Effector memory CD4-positive, alpha-beta T cell (primary cell): ENCODE results near the gene C19orf81.

Source experiments
- DNase-seq, 3 donors: peaks; one replicate each; pipeline ENCODE4 v3.0.0-alpha.2; 2020
- H3K27ac ChIP-seq: 2 replicates; pipeline ENCODE4 v1.7.0; 2013; ENCODE audit warnings: mild to moderate bottlenecking, low read length, moderate library complexity; ENCODE audit not compliant: insufficient read depth, poor library complexity, severe bottlenecking
- H3K27me3 ChIP-seq: replicated peaks from 2 replicates; pipeline ENCODE4 v1.7.0; 2013; ENCODE audit warnings: mild to moderate bottlenecking, low read length; ENCODE audit not compliant: insufficient read depth, control insufficient read depth, poor library complexity, severe bottlenecking
- H3K36me3 ChIP-seq: 2 replicates; pipeline ENCODE4 v1.7.0; 2013; ENCODE audit warnings: mild to moderate bottlenecking, low read length, moderate library complexity; ENCODE audit not compliant: control insufficient read depth, insufficient read depth
- H3K4me1 ChIP-seq: 2 replicates; pipeline ENCODE4 v1.7.0; 2013; ENCODE audit warnings: low read length, mild to moderate bottlenecking; ENCODE audit not compliant: control insufficient read depth, insufficient read depth, poor library complexity, severe bottlenecking
- H3K4me3 ChIP-seq: 2 replicates; pipeline ENCODE4 v1.7.0; 2013; ENCODE audit warnings: low read length, low read depth, mild to moderate bottlenecking; ENCODE audit not compliant: insufficient read depth, poor library complexity, severe bottlenecking
- H3K9me3 ChIP-seq: 2 replicates; pipeline ENCODE4 v1.7.0; 2013; ENCODE audit warnings: mild to moderate bottlenecking, low read length, moderate library complexity; ENCODE audit not compliant: control insufficient read depth

Gene C19orf81

DNA sequence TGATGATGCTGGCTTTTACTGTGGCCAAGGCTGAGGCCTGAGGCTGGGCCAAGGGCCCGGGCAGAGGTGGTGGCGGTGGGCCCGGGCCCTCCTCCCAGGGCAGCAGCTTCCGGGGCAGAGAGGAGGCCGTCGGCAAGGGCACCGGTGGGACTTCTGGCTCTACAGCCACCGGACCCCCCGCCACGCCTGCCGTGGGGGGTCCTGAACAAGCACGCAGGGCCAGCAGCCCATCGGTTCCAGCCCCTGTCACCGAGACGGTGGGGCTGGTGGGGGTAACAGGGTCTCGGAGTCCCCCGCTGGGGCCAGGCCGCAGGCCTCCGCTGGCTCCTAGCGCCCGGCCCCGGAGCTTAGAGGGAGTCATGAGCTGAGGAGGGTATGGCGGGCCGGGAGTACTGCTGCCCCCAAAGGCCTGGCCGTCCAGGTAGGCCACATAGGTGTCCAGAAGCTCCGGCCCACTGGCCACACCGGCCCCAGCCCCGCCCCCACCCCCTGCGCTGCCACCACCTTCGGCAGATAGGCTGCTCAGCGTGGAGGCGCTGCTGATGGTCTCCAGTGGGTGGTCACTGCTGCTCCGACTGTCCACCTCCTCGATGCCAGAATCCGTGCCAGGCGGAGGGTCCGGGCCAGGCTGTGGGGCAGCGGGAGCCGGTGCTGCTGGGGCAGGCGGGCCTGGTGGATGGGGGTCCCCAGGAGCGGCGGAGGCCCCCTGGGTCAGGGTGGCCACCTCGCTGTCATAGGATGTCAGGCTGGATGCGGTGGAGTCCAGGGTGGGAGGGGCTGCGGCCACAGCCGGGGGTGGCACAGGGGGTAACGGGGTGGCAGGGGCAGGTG is 17.3 kb downstream of the C19orf81 start:
- H3K4me1 ChIP-seq, result peaks cover 10% of the 10 kb centered on the region
- DNase-seq, result no peak
- H3K36me3 ChIP-seq, result no peaks in the 10 kb centered on the region
- H3K27ac ChIP-seq, result no peak overlapping the region
- H3K27me3 ChIP-seq, result peaks cover 21% of the 10 kb centered on the region
- no peaks in the 10 kb centered on the region for H3K9me3 ChIP-seq
- H3K4me3 ChIP-seq, result no peak overlapping the region

DNA sequence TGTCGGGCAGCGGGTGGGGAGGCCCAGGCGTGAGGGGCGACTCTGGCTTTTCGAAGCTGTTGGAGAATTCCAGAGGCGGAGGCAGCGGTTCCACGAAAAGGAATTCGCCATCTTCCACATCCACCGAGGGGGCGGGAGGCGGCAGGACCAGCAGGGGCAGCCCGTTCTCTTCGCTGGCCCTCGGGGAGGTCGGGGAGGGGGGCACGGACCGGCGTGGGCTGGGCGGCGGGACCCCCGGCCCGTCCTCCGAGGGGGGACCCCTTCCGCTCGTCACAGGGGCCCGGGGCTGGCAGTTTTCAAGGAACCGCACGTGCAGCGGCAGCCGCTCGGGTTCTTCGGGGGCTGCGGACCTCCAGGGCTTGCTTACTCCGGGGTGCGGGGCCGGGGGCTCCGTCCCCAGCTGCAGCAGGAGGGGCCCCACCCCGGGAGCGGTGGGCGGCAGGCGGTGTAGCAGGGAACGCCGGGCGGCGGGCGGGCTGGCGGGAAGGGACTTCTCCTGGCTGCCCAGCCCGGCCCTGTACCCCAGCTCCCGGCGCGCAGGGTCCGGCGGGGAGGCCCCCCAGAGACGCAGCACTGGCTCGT is 18.0 kb downstream of the C19orf81 start:
- no peak for DNase-seq
- H3K36me3 ChIP-seq, result no peaks in the 10 kb centered on the region
- peaks cover 21% of the 10 kb centered on the region for H3K27me3 ChIP-seq
- H3K9me3 ChIP-seq, result no peaks in the 10 kb centered on the region
- H3K27ac ChIP-seq, result no peak overlapping the region
- no peak overlapping the region for H3K4me3 ChIP-seq
- H3K4me1 ChIP-seq, result peaks cover 10% of the 10 kb centered on the region

DNA sequence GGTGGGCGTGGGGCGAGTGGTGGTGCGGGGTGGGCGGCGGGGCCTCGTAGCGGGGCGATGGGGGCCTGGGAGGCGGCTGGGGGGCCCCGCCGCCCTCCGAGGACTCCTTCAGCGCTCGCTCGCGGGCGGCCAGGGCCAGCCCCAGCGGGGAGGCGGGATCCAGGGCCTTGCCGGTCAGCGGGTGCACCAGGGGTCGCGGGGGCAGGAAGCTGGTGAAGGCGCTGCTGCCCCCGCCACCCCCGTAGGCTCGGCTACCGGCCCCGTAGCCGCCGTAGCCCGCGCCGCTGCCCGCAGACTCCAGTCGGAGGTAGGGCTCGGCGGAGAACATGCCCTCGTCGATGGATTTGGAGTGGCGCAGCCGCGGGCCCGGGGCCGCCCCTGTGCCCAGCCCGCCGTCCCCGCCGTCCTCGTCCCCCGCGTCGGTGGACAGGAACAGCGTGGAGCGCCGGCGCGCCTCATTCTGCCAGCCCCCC is 18.6 kb downstream of the C19orf81 start:
- Histone ChIP-seq H3K27me3 (peaks cover 21% of the 10 kb centered on the region), H3K27ac (no peak overlapping the region), H3K9me3 (no peaks in the 10 kb centered on the region), H3K36me3 (no peaks in the 10 kb centered on the region), H3K4me1 (peaks cover 10% of the 10 kb centered on the region), H3K4me3 (no peak overlapping the region)
- no peak for DNase-seq

DNA sequence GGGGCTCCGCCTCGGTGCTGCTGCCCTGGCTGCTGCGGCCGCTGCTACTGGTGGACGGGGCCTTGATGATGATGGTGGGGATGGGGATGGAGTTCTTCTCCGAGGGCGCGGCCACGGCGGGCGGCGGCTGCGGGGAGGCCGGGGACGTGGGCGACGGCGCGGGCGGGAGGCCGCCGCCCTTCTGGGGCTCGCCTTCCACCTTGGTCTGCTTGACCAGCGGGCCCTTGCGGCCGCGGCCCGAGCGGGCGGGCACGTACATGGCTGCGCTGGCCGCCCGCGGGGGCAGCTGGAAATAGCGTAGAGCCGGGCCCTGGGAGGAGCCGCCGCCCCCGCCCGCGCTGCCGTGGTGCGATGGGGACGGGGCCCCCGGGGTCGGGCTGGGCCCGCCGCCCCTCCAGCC is 19.2 kb downstream of the C19orf81 start:
- no peak overlapping the region for H3K27ac ChIP-seq
- H3K4me3 ChIP-seq, result no peak overlapping the region
- H3K9me3 ChIP-seq, result no peaks in the 10 kb centered on the region
- H3K4me1 ChIP-seq, result peaks cover 10% of the 10 kb centered on the region
- no peak for DNase-seq
- peaks cover 21% of the 10 kb centered on the region for H3K27me3 ChIP-seq
- H3K36me3 ChIP-seq, result no peaks in the 10 kb centered on the region

DNA sequence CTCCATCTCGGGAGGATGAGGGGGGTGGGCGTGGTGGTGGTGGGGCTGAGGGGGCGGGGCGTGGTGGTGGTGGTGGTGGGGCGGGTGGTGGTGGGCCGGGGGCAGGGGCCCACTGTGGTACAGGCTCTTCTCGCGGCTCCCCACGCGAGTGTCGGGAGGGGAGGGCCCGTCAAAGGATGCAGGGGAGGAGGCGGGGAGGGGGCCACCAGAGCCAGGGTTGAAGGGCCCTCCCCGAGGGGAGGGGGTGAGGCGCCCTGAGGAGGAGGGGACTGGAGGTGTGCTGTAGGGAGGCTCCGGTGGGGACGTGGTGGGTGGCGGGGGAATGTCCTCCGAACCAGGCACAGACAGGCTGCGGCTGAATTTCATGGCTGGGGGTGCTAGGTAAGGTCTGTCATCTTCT is 19.6 kb downstream of the C19orf81 start:
- no peak overlapping the region for H3K4me3 ChIP-seq
- H3K27me3 ChIP-seq, result peaks cover 21% of the 10 kb centered on the region
- no peak for DNase-seq
- H3K4me1 ChIP-seq, result peaks cover 10% of the 10 kb centered on the region
- H3K9me3 ChIP-seq, result no peaks in the 10 kb centered on the region
- H3K36me3 ChIP-seq, result no peaks in the 10 kb centered on the region
- no peak overlapping the region for H3K27ac ChIP-seq

DNA sequence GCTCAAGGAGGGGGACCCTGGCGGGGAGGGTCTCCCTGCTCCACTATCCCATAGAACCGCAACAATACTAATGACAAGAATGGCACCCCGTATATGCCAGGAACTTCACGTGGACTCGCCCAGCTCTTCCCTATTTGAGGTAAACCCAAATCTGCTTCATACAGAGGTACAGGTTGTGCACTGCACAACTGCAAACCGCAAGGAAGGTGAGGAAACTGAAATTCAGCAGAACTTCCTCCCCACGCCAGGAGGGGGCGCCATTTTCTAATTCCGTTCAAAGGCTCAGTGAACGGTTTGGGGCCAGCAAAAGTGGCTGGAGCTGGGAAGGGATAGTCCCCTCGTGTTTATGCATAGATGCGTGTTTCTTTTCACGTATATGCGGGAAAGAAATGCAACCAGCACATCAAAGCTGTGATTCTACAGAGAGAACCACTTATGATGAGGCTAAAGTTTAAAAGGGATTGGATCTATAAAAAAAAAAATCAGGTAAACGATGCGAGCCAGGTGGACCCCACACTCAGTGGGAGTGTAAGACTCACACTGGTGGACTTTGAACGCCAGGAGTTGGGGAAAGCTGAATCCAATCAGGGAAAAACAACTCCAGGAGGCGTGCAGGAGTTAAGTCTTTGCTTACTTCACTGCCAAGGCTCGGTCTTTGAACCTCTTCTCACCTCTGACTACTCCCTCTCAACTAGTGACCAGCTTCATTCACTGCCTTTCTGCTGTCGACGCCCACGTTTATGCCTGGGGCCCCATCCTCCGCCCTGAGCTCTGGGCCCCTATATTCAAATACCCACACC is 20.3 kb downstream of the C19orf81 start:
- Histone ChIP-seq H3K36me3 (no peaks in the 10 kb centered on the region), H3K4me3 (no peak overlapping the region), H3K27me3 (peaks cover 21% of the 10 kb centered on the region), H3K9me3 (no peaks in the 10 kb centered on the region), H3K27ac (no peak overlapping the region), H3K4me1 (peaks cover 10% of the 10 kb centered on the region)
- DNase-seq, result peak in 1 of 3 donors; percentile 5

DNA sequence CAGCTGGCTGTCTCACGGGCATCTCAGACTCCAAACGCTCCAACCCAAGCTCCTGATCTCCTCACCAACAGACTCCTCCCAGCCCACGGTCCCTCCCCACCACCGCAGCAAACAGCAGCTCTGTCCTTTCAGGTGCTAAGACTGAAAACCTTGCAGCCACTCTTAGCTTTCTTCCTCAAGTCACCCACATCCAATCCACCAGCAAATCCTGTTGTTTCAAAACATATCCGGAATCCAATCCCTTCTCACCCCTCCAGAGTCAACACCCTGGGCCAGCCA is 20.8 kb downstream of the C19orf81 start:
- peaks cover 21% of the 10 kb centered on the region for H3K27me3 ChIP-seq

DNA sequence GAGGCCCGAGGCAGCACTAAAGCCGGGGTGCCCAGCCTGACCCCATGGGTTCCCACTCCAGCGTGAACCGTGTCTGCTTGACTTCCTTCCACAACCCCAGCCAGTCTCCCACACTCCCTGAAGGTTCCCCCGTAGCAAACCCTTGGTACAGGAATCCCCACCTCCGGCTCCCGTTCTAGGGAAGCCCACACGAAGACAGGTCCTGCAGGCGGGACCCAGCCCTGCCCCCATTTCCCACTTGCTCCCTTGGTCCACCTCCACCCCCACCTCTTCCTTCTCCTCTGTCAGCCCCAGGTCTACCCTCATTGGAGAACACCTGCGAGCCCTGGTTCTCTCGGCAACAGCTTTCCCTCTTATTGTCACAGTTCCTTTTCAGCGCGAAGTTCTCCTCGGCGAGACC is 23.9 kb downstream of the C19orf81 start:
- Histone ChIP-seq H3K4me1 (no peaks in the 10 kb centered on the region), H3K9me3 (no peaks in the 10 kb centered on the region), H3K27me3 (peaks cover 11% of the 10 kb centered on the region), H3K4me3 (no peak overlapping the region), H3K27ac (no peak overlapping the region), H3K36me3 (no peaks in the 10 kb centered on the region)
- DNase-seq, result no peak

More for the DNA sequence above, 20.8 kb downstream of the C19orf81 start:
- Histone ChIP-seq H3K36me3 (no peaks in the 10 kb centered on the region), H3K4me1 (peaks cover 10% of the 10 kb centered on the region), H3K27ac (no peak overlapping the region), H3K4me3 (no peak overlapping the region), H3K9me3 (no peaks in the 10 kb centered on the region)
- no peak for DNase-seq

DNA sequence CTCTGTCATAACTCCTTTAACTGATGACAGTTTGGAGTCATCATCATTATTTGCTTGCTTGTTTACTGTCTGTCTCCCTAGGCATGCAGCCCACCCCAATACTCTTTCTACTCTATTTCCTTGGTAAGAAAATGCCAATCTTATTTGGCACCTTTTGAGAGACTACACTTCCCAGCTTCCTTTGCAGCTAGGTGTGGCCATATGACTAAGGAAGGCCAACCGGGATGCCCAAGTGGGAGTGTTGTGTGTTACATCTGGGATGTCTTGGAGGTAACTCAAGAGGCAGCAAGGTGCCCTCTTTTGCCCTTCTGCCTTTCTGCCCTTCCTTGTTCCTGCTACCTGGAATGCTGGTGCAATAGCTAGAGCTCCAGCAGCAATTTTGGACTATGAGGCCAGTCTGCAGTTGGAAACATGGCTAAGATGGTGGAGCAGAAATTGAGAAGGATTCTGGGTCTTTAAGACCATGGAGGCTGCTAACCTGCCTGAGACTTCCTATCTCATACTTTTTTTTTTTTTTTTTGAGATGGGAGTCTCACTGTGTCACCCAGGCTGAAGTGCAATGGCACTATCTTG is 27.5 kb downstream of the C19orf81 start:
- no peak for DNase-seq
- H3K27ac ChIP-seq, result no peak overlapping the region
- no peaks in the 10 kb centered on the region for H3K27me3 ChIP-seq
- H3K9me3 ChIP-seq, result no peaks in the 10 kb centered on the region
- H3K4me3 ChIP-seq, result no peak overlapping the region
- no peaks in the 10 kb centered on the region for H3K36me3 ChIP-seq
- H3K4me1 ChIP-seq, result no peaks in the 10 kb centered on the region
